ENCODE measurements around the gene PPA2. TPM values are rescaled to one million over a fixed set of nuclear protein-coding genes. Genes with fewer than 3 reads are reported as not detected.
"Not testable (repeated sequence)": the region's sequence is repeated elsewhere in the genome, so short reads cannot be mapped to it uniquely, and the experiment has no call there.

Gene PPA2
- total RNA-seq, result 107 and 125 TPM in 2 replicates
- polyA plus RNA-seq (2012), result 44.3 TPM

GRCh38 chr4:105473324-105474098 lies at the start of gene PPA2:
Gene PPA2, minus strand, starts transcription at chr4:105474062. Its CDS starts 12 bp downstream, at chr4:105474050.
- DNase-seq (ENCODE audit: low read depth), result peak; percentile 92

DNA sequence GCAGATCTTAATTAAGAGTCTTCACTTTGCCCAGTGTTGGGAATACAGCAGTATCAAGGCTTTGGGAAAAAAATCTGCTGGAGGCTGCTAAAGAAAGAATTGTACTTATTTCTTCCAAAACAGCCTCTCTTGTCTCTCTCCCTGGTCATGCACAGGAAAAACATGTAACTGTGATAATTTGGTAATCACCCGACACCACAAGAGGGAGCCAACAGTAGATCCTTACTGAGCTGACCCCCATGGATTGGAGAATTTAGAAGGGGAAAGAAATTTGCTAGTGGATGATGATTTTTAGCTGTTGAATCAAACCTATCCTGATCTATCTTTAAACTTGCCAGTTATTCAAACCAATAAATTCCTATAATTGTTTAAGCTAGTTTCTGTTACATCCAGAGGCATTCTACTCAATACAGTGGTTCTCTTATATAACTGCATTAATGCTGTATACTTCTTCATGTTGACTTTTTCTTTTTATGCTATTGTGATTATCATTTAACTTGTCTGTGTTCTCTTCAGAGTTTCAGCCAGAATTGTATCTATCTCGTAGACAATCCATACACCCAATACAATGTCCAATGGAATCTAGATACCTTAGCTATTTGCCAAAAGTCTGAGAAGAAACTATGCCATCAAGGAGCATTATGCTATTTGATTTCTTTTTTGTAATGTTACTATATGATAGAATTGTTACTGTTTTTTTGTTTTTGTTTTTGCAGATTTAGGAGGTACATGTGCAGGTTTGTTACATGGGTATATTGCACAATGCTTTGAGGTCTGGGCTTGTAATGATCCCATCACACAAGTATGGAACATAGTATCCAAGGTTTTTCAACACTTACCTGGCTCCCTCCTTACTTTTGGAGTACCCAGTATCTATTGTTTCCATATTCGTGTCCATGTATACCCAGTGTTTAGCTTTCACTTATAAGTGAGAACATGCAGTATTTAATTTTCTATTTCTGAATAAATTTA lies 47.2 kb upstream of the PPA2 start:
- DNase-seq (ENCODE audit: low read depth), result peak; percentile 75

DNA sequence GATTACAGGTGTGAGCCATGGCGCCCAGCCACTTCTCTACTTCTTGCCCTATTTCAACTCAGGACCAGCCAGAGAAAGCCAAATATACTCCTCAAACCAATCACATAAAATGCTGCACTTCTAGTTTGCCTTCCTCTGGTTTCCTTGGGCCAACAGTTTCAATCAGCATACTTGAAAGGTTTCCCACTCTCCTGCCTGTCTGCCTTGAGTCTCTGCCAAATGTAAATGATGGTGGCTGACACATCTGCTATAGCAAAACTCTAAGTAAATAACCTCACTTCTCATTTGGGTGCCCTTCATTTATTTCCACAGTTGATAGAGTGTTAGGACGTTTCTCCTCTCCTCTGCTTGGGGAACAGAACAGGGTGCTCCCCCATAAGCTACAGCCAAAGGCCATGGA lies 36.4 kb upstream of the PPA2 start:
- DNase-seq (ENCODE audit: low read depth), result no peak

DNA sequence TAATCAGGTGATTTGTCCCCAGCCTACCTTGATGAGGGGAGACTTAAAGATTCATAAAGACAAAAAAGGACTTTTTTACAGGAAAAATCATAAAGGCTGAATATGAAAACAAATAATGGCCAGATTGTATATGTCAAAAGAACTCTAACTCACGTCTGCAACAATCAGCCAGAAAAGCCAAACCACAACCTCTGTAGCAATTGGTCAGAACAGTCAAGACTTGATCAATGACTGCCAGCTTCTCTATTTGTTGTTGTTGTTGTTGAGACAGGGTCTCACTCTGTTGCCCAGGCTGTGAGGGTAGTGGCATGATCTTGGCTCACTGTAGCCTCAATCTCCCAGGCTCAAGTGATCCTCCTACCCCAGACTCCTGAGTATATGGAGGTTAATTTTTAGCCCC lies 35.9 kb upstream of the PPA2 start:
- no peak for DNase-seq (ENCODE audit: low read depth)

DNA sequence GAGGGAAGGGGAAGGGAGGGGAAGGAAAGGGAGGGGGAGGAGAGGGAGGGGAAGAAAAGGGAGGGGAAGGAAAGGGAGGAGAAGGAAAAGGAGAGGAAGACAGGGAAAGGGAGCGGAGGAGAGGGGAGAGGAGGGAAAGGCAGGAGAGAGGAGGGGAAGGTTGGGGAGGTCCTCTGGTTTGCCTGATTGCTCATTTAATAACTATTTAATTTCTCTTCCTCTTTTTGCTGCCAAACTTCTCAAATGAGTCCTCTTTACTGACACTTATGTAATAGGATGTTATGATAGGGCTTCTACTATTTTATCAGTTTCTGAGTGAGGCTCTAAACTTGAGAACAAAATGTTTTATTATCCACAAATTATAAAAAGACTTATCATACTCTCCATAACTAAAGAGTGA lies 35.4 kb upstream of the PPA2 start:
- DNase-seq (ENCODE audit: low read depth), result no peak

- no peak for DNase-seq (ENCODE audit: low read depth)
Observed at GRCh38 chr4:105504744-105505143, 30.9 kb upstream of the PPA2 start.

DNA sequence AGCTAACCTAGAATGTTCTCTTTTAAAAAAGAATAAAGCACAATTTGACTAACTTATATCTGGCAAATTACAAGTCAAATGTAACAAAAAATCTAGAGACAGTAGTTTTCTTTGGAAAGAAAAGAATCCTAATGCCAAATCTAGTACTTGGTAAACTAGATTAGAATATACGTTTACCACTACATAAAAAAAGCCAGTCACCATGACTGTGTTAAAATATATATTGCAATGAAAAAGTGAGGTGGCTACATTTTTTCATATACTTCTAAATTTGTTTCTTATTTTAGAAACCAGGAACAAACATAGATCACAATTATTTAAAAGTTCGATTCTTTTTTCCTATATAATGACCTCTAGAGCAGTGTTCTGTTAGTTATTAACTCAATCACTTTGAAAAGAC lies 29.6 kb upstream of the PPA2 start:
- DNase-seq (ENCODE audit: low read depth), result no peak

GRCh38 chr4:105496899-105497298 lies 23.0 kb upstream of the PPA2 start:
- no peak for DNase-seq (ENCODE audit: low read depth)

DNA sequence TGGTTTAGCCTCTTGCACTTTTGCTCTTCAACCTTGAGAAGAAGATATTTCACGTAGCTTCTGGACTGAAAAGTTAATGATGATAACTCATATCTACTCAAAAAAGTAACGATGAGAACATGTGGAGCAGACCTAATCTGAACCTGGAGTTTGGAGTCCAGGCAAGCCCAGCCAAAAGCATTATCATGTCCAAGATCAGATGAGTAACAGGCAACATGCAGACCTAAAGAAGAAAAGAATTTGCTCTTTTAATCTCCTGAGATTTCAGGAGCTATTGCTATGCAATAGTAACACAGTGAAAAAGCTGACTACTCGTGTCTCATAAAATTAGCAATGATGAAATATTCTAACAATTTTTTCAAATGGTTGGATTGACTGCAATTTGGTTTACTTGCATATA lies 21.8 kb upstream of the PPA2 start:
- no peak for DNase-seq (ENCODE audit: low read depth)

DNA sequence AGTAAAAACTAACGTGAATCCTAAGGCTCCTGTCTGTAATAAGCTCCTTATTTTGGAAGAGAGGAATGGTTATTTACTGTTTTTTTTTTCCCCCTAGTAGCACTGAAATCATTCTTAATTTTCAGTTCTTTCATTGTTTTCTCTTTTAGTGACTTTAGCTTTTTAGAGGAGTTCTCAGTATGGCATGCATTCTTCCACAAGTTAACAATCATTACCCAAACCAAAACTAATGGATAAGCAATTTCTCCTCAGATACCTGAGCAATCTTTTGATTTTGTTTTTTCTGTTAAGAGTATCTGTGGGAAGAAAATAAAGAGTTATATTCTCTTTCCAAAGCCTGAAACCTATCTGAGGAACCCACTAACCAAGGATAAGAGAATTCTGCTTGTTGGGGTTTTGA lies 16.7 kb upstream of the PPA2 start:
- DNase-seq (ENCODE audit: low read depth), result no peak

GRCh38 chr4:105483840-105484239 lies 10.0 kb upstream of the PPA2 start:
- DNase-seq (ENCODE audit: low read depth), result no peak

DNA sequence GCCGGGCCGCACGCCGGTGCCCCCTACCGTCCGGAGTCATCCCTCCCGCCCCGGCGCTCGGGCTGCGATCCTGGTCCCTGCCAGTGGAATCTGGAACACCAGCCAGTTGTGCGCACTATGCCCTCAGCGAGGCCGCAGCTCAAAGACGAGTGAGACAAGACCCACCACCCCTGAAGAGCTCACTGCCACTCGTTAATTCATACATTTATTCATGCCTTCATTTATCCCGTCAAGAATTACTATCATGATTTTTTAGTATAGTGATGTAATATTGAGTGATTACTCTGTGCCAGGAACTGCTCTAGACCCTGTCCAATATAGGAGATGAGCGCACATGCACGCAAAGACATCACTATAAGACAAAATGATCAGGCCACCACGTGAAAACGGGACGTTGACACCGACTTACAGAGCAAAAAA lies 247 bp upstream of the PPA2 start:
- no peak for DNase-seq (ENCODE audit: low read depth)

DNA sequence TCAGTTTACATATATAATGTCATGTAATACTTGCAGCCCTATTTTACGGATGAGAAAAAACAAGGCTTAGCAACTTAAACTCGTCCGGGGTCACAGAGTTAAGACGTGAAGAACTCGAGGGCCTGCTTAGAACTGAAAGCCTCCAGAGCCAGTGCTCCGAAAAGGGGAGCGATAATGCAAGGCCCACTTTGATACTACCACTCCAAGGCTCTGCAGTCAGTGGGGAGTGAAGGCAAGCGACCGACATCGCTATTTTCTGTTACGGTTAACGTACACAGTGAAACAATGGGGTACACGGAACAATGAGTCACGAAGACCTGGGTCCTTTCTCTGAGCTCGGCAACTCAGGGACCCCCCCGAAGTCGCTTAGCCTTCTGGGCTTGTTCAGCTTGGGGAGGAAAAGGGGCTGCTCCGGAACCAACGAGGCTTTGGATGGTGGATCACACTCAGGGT lies 965 bp downstream of the PPA2 start:
- DNase-seq (ENCODE audit: low read depth), result no peak

- DNase-seq (ENCODE audit: low read depth), result peak; percentile 79
Observed at GRCh38 chr4:105471566-105472176, 2.2 kb downstream of the PPA2 start.

- DNase-seq (ENCODE audit: low read depth), result no peak
Observed at GRCh38 chr4:105470766-105471165, 3.1 kb downstream of the PPA2 start.

GRCh38 chr4:105469736-105470135 lies 4.1 kb downstream of the PPA2 start:
- no peak for DNase-seq (ENCODE audit: low read depth)

DNA sequence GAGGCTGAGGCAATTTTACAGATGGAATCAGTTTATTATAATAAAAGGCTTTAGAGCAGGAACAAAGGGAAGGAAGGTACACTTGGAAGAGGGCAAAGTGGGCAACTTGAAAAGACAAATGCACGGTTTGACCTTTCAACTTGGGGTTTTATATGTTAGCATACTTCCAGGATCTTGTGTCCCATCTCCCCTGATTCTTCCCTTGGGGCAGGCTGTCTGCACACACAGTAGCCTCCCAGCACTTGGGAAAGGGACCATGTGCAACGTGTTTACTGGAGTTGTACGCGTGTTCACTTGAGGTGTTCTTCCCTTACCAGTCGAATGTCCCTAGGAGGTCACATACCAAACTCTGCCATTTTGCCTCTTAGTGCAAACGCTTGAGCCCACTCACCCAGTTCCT lies 7.3 kb downstream of the PPA2 start:
- DNase-seq (ENCODE audit: low read depth), result no peak

- DNase-seq (ENCODE audit: low read depth), result not testable (repeated sequence)
Observed at GRCh38 chr4:105464563-105464962, 9.3 kb downstream of the PPA2 start.

GRCh38 chr4:105462576-105462975 lies 11.3 kb downstream of the PPA2 start:
- no peak for DNase-seq (ENCODE audit: low read depth)

GRCh38 chr4:105461621-105462382 lies 12.1 kb downstream of the PPA2 start:
- no peak for DNase-seq (ENCODE audit: low read depth)

DNA sequence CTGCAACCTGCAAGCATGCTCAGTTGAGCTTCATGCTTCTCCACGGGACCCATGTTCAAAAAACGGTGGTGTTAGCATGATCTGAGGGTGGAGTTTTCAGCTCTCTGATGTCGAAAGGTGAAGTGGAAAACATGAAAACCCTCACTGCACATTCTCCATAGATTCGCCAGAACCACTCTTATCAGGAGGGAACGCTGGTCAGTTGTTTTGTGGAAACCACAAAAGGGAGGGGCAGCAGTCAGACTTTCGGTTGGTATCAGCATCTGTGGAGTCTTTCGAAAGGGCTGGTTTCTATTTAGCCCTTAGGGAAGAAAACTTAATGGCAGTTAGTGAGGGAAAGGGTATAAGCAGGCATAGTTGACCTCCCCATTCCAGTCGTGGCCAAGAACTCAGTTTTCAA lies 12.6 kb downstream of the PPA2 start:
- DNase-seq (ENCODE audit: low read depth), result peak; percentile 34

Data from myocyte (in vitro differentiated cells).